Measurements from ENCODE around the gene MPP3.

Gene MPP3

GRCh38 chr17:43827596-43827995 is 5.3 kb downstream of the MPP3 start:
- in situ Hi-C loops (cut with MboI; ENCODE audit: low sequenced_read_pairs, unreplicated experiment) = no loop called here
- no peak for TF ChIP-seq CTCF (IDR thresholded peaks at IDR 0.05; ENCODE audit: borderline replicate concordance, control extremely low read depth, extremely low read depth, insufficient read depth, missing control alignments)
- DNase-seq (ENCODE audit: low spot score) = no peak

- TF ChIP-seq CTCF (IDR thresholded peaks at IDR 0.05; ENCODE audit: borderline replicate concordance, control extremely low read depth, extremely low read depth, insufficient read depth, missing control alignments) = no peak
- in situ Hi-C loops (cut with MboI; ENCODE audit: low sequenced_read_pairs, unreplicated experiment) = no loop called here
- no peak for DNase-seq (ENCODE audit: low spot score)
These were observed 6.7 kb downstream of the MPP3 start for GRCh38 chr17:43826206-43826605.

DNA sequence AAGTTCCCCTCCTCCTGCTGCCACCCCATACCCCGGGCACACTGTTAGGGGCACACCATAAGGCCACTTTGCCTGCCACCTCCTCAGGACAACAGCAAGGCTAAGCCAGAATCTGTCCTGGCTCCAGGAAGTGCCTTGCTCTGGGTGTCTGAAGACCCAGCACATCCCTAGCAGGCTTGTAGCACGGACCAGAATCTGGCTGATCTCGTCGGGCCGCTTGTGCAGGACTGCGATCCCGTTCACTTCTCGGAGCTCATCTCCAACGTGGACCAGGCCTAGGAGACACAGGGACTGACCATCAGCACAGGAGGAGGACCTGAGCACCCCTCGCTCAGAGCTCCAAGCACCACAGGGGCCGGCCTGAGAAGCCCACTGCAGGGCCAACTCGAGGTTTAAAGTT is 7.4 kb downstream of the MPP3 start:
- in situ Hi-C loops (cut with MboI; ENCODE audit: low sequenced_read_pairs, unreplicated experiment) = no loop called here
- DNase-seq (ENCODE audit: low spot score) = no peak
- no peak for TF ChIP-seq CTCF (IDR thresholded peaks at IDR 0.05; ENCODE audit: borderline replicate concordance, control extremely low read depth, extremely low read depth, insufficient read depth, missing control alignments)

GRCh38 chr17:43823350-43824084 is 9.4 kb downstream of the MPP3 start:
- DNase-seq (ENCODE audit: low spot score) = no peak
- no peak for TF ChIP-seq CTCF (IDR thresholded peaks at IDR 0.05; ENCODE audit: borderline replicate concordance, control extremely low read depth, extremely low read depth, insufficient read depth, missing control alignments)

GRCh38 chr17:43822570-43823190 is 10.3 kb downstream of the MPP3 start:
- no peak for DNase-seq (ENCODE audit: low spot score)
- TF ChIP-seq CTCF (IDR thresholded peaks at IDR 0.05; ENCODE audit: borderline replicate concordance, control extremely low read depth, extremely low read depth, insufficient read depth, missing control alignments) = no peak
- in situ Hi-C loops (cut with MboI; ENCODE audit: low sequenced_read_pairs, unreplicated experiment) = no loop called here

More at GRCh38 chr17:43823350-43824084, 9.4 kb downstream of the MPP3 start:
- in situ Hi-C loops (cut with MboI; ENCODE audit: low sequenced_read_pairs, unreplicated experiment) = no loop called here

GRCh38 chr17:43820759-43821158 is 12.2 kb downstream of the MPP3 start:
- in situ Hi-C loops (cut with MboI; ENCODE audit: low sequenced_read_pairs, unreplicated experiment) = no loop called here
- TF ChIP-seq CTCF (IDR thresholded peaks at IDR 0.05; ENCODE audit: borderline replicate concordance, control extremely low read depth, extremely low read depth, insufficient read depth, missing control alignments) = no peak
- no peak for DNase-seq (ENCODE audit: low spot score)

All from GM13976 (cell line).